HEK293 (cell line): Measurements from ENCODE around the gene ZNF565.

Source experiments
- SALL2 ChIP-seq: fragments of 450-650 bp; formaldehyde crosslinking; IDR thresholded peaks from 2 replicates; pipeline ENCODE4 v1.5.0; 2017; ENCODE audit warnings: missing biosample characterization, mild to moderate bottlenecking, missing genetic modification characterization, borderline replicate concordance
- SCRT1 ChIP-seq: fragments of 450-650 bp; formaldehyde crosslinking; IDR thresholded peaks from 2 replicates; pipeline ENCODE4 v1.5.1; 2016; ENCODE audit warnings: missing biosample characterization, missing genetic modification characterization, borderline replicate concordance
- TSHZ1 ChIP-seq: fragments of 450-650 bp; formaldehyde crosslinking; IDR thresholded peaks from 2 replicates; pipeline ENCODE4 v1.5.1; 2016; ENCODE audit warnings: missing biosample characterization, missing genetic modification characterization, borderline replicate concordance
- ZBTB1 ChIP-seq: fragments of 450-650 bp; formaldehyde crosslinking; IDR thresholded peaks from 2 replicates; pipeline ENCODE4 v1.5.1; 2016; ENCODE audit warnings: missing biosample characterization, missing genetic modification characterization
- ZBTB21 ChIP-seq: fragments of 450-650 bp; formaldehyde crosslinking; IDR thresholded peaks from 2 replicates; pipeline ENCODE4 v1.5.1; 2017; ENCODE audit warnings: missing biosample characterization, missing genetic modification characterization
- ZFP41 ChIP-seq: fragments of 450-650 bp; formaldehyde crosslinking; IDR thresholded peaks from 2 replicates; pipeline ENCODE4 v1.5.1; 2016; ENCODE audit warnings: missing biosample characterization, missing genetic modification characterization, borderline replicate concordance
- ZNF114 ChIP-seq: fragments of 450-650 bp; formaldehyde crosslinking; IDR thresholded peaks from 2 replicates; pipeline ENCODE4 v1.5.0; 2017; ENCODE audit warnings: missing biosample characterization, missing genetic modification characterization
- ZNF132 ChIP-seq: fragments of 450-650 bp; formaldehyde crosslinking; IDR thresholded peaks from 2 replicates; pipeline ENCODE4 v1.5.1; 2017; ENCODE audit warnings: missing biosample characterization, missing genetic modification characterization, borderline replicate concordance
- ZNF175 ChIP-seq: fragments of 450-650 bp; formaldehyde crosslinking; IDR thresholded peaks from 2 replicates; pipeline ENCODE4 v1.5.1; 2016; ENCODE audit warnings: missing biosample characterization, missing genetic modification characterization
- ZNF211 ChIP-seq: fragments of 450-650 bp; formaldehyde crosslinking; IDR thresholded peaks from 2 replicates; pipeline ENCODE4 v1.5.1; 2016; ENCODE audit warnings: low read depth, missing biosample characterization, missing genetic modification characterization
- ZNF214 ChIP-seq: fragments of 450-650 bp; formaldehyde crosslinking; IDR thresholded peaks from 2 replicates; pipeline ENCODE4 v1.5.1; 2017; ENCODE audit warnings: missing biosample characterization, mild to moderate bottlenecking, missing genetic modification characterization, borderline replicate concordance
- ZNF23 ChIP-seq: fragments of 450-650 bp; formaldehyde crosslinking; IDR thresholded peaks from 2 replicates; pipeline ENCODE4 v1.5.1; 2016; ENCODE audit warnings: missing biosample characterization, missing genetic modification characterization, borderline replicate concordance
- ZNF394 ChIP-seq: fragments of 450-650 bp; formaldehyde crosslinking; IDR thresholded peaks from 2 replicates; pipeline ENCODE4 v1.5.1; 2016; ENCODE audit warnings: missing biosample characterization, missing genetic modification characterization, mild to moderate bottlenecking, moderate library complexity, borderline replicate concordance
- ZNF488 ChIP-seq: fragments of 450-650 bp; formaldehyde crosslinking; IDR thresholded peaks from 2 replicates; pipeline ENCODE4 v1.5.1; 2016; ENCODE audit warnings: missing biosample characterization, missing genetic modification characterization
- ZNF518A ChIP-seq: fragments of 450-650 bp; formaldehyde crosslinking; conservative IDR thresholded peaks from 2 replicates; pipeline ENCODE4 v1.5.1; 2016; ENCODE audit warnings: low read depth, missing biosample characterization, missing genetic modification characterization
- ZNF621 ChIP-seq: fragments of 450-650 bp; formaldehyde crosslinking; IDR thresholded peaks from 2 replicates; pipeline ENCODE4 v1.5.1; 2017; ENCODE audit warnings: missing biosample characterization, missing genetic modification characterization
- ZNF626 ChIP-seq: fragments of 450-650 bp; sonication (Bioruptor Pico); formaldehyde crosslinking; IDR thresholded peaks from 2 replicates; pipeline ENCODE4 v1.5.1; 2018; ENCODE audit warnings: missing biosample characterization, missing genetic modification characterization, inconsistent platforms
- ZNF639 ChIP-seq: fragments of 450-650 bp; formaldehyde crosslinking; IDR thresholded peaks from 2 replicates; pipeline ENCODE4 v1.5.1; 2016; ENCODE audit warnings: missing biosample characterization, missing genetic modification characterization
- ZNF670 ChIP-seq: fragments of 450-650 bp; formaldehyde crosslinking; IDR thresholded peaks from 2 replicates; pipeline ENCODE4 v1.5.1; 2016; ENCODE audit warnings: missing biosample characterization, missing genetic modification characterization, low read depth
- ZNF704 ChIP-seq: fragments of 450-650 bp; formaldehyde crosslinking; IDR thresholded peaks from 2 replicates; pipeline ENCODE4 v1.5.1; 2016; ENCODE audit warnings: missing biosample characterization, missing genetic modification characterization
- TF ChIP-seq, protein P1 (sequence below): fragments of 450-650 bp; formaldehyde crosslinking; IDR thresholded peaks from 2 replicates; pipeline ENCODE4 v1.5.1; 2016; ENCODE audit warnings: missing biosample characterization, missing genetic modification characterization, low read depth
- TF ChIP-seq, protein P2 (sequence below): fragments of 450-650 bp; formaldehyde crosslinking; IDR thresholded peaks from 2 replicates; pipeline ENCODE4 v1.5.1; 2016; ENCODE audit warnings: missing biosample characterization, missing genetic modification characterization

Gene ZNF565

DNA sequence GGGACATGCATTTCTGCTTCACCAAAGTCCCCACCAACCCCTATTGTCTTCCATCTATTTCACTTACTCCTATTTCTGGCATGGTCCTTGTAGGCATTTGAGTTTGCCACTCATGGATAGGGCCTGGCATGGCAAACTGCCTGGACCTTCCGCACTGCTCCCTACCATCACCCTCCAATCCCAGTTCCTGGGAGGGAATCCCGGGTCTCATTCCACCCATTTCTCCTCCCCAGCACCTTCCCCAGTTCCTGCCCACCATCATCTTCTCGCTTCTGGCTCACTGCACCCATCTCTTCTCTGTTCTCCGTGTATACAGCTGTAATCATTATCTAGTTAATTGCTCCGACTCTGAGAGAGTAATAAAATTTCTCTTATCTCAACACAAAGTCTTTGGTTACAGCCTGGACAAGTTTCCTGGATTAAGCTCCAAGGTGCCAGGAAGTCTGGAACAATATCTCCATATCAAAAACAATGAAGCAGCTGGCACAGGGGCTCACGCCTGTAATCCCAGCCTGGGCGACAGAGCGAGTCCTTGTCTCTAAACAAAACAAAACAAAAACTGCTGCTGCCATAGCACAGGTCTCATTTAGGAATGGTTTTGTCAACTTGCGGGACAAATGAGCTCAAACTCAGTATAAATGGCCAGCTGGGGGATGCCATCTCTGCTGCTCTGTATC, 45.2 kb downstream of the ZNF565 start (continued):
- TF ChIP-seq ZNF132, result no peak
- TF ChIP-seq, protein P1, sequence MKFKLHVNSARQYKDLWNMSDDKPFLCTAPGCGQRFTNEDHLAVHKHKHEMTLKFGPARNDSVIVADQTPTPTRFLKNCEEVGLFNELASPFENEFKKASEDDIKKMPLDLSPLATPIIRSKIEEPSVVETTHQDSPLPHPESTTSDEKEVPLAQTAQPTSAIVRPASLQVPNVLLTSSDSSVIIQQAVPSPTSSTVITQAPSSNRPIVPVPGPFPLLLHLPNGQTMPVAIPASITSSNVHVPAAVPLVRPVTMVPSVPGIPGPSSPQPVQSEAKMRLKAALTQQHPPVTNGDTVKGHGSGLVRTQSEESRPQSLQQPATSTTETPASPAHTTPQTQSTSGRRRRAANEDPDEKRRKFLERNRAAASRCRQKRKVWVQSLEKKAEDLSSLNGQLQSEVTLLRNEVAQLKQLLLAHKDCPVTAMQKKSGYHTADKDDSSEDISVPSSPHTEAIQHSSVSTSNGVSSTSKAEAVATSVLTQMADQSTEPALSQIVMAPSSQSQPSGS (tag by site-specific recombination), result no peak
- TF ChIP-seq ZNF175, result no peak
- TF ChIP-seq SCRT1 (tag by site-specific recombination), result peak; percentile 58; the same call in 1 of the 2 replicates
- no peak for TF ChIP-seq ZNF626 (tag by site-specific recombination)
- TF ChIP-seq ZNF214, result no peak
- peak; percentile 95; the same call in 1 of the 2 replicates for TF ChIP-seq TSHZ1
- TF ChIP-seq ZNF670 (tag by site-specific recombination), result no peak
- TF ChIP-seq ZNF23 (tag by site-specific recombination), result no peak
- TF ChIP-seq ZNF211, result no peak
- TF ChIP-seq ZNF639 (tag by site-specific recombination), result peak; percentile 60
- no peak for TF ChIP-seq ZFP41 (tag by site-specific recombination)
- TF ChIP-seq ZBTB21 (tag by site-specific recombination), result 0 out of 2 replicates have a peak, but pooled peaks have one; percentile 24
- TF ChIP-seq, protein P2, sequence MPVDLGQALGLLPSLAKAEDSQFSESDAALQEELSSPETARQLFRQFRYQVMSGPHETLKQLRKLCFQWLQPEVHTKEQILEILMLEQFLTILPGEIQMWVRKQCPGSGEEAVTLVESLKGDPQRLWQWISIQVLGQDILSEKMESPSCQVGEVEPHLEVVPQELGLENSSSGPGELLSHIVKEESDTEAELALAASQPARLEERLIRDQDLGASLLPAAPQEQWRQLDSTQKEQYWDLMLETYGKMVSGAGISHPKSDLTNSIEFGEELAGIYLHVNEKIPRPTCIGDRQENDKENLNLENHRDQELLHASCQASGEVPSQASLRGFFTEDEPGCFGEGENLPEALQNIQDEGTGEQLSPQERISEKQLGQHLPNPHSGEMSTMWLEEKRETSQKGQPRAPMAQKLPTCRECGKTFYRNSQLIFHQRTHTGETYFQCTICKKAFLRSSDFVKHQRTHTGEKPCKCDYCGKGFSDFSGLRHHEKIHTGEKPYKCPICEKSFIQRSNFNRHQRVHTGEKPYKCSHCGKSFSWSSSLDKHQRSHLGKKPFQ (tag by site-specific recombination), result peak; percentile 77
- TF ChIP-seq ZNF518A (tag by site-specific recombination), result no peak
- TF ChIP-seq ZNF704 (tag by site-specific recombination), result no peak
- TF ChIP-seq ZNF114, result no peak
- no peak for TF ChIP-seq ZNF621
- TF ChIP-seq SALL2 (tag by site-specific recombination), result no peak
- no peak; the same call in 1 of the 2 replicates for TF ChIP-seq ZNF394 (tag by site-specific recombination)
- no peak for TF ChIP-seq ZNF488 (tag by site-specific recombination)
- no peak for TF ChIP-seq ZBTB1 (tag by site-specific recombination)
